C1 segment of cervical spinal cord (tissue), 14 donors: ENCODE data around the gene ATAD2B.

Experiments
- DNase-seq, 14 donors: peaks; one replicate each; lab custom pipeline; 2025; lab: John Stamatoyannopoulos, UW

The ATAD2B gene

GRCh38 chr2:23838581-23838980 lies 88.3 kb downstream of the ATAD2B start:
- DNase-seq = no peak

GRCh38 chr2:23837871-23838270 lies 89.1 kb downstream of the ATAD2B start:
- no peak for DNase-seq

GRCh38 chr2:23836971-23837565 lies 89.9 kb downstream of the ATAD2B start:
- no peak for DNase-seq

- DNase-seq = no peak
These were observed 90.4 kb downstream of the ATAD2B start for GRCh38 chr2:23836505-23836904.

GRCh38 chr2:23835988-23836387 lies 90.9 kb downstream of the ATAD2B start:
- no peak for DNase-seq

GRCh38 chr2:23835423-23835822 lies 91.5 kb downstream of the ATAD2B start:
- DNase-seq = no peak

GRCh38 chr2:23828986-23829385 lies 97.9 kb downstream of the ATAD2B start:
- no peak for DNase-seq

GRCh38 chr2:23828256-23828980 lies 98.5 kb downstream of the ATAD2B start:
- DNase-seq = no peak

GRCh38 chr2:23827287-23827686 lies 99.6 kb downstream of the ATAD2B start:
- no peak for DNase-seq

- DNase-seq = no peak
These were observed 100.2 kb downstream of the ATAD2B start for GRCh38 chr2:23826771-23827170.

- DNase-seq = no peak
These were observed 100.9 kb downstream of the ATAD2B start for GRCh38 chr2:23826040-23826439.

- peak in 2 of 14 donors; percentile 1 to 8 for DNase-seq
These were observed 102.1 kb downstream of the ATAD2B start for GRCh38 chr2:23824777-23825212.

GRCh38 chr2:23823863-23824262 lies 103.1 kb downstream of the ATAD2B start:
- no peak for DNase-seq

- DNase-seq = no peak
These were observed 112.0 kb downstream of the ATAD2B start for GRCh38 chr2:23814963-23815362.

GRCh38 chr2:23813438-23813837 lies 113.5 kb downstream of the ATAD2B start:
- DNase-seq = no peak

- no peak for DNase-seq
These were observed 117.8 kb downstream of the ATAD2B start for GRCh38 chr2:23809150-23809549.

GRCh38 chr2:23806665-23807249 lies 120.2 kb downstream of the ATAD2B start:
- no peak for DNase-seq

GRCh38 chr2:23806201-23806600 lies 120.7 kb downstream of the ATAD2B start:
- no peak for DNase-seq

- no peak for DNase-seq
These were observed 122.9 kb downstream of the ATAD2B start for GRCh38 chr2:23803965-23804542.

GRCh38 chr2:23803264-23803964 lies 123.5 kb downstream of the ATAD2B start:
- DNase-seq = no peak

- no peak for DNase-seq
These were observed 125.5 kb downstream of the ATAD2B start for GRCh38 chr2:23801396-23801795.

GRCh38 chr2:23794234-23794633 lies 132.7 kb downstream of the ATAD2B start:
- no peak for DNase-seq
